ENCODE data around the gene ACAN. TPM values are rescaled to one million over a fixed set of nuclear protein-coding genes. Genes with fewer than 3 reads are reported as not detected.
A peak's percentile ranks its signal among the peaks of the same experiment; 100 is the strongest.

The ACAN gene
- total and polyA plus RNA-seq, 2 donors (not counting 3 experiments of a cell fraction or from before 2014, with no cell fraction given): not detected

DNA sequence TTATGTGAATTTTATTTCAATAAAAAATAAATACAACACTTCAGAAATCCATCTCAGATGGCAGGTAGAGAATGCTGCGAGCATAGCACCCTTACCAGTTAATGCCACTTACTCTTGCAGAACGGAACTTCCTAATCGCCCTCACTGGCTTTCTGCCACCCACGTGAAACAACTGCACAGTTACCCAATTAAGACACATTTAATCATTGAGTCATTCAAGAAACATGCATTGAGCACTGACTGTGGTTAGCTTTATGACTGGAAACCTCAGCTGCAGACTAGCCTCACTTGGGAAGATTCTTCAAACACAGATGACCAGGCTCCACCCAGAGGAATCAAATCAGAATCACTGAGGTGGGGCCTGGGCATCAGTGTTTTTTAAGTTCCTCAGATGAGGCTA is 115.5 kb downstream of the ACAN start:
- no TSS peak for BruUV-seq (replicated peaks)

More for the DNA sequence above, 115.5 kb downstream of the ACAN start:
- FAIRE-seq (no peak), DNase-seq (ENCODE audit: low read depth, low spot score) (peak; percentile 12)
- Histone ChIP-seq H3K9ac (replicated peaks; ENCODE audit: extremely low read depth, insufficient read depth, low read length) (no peak overlapping the region), H3K9me3 (replicated peaks; ENCODE audit: control insufficient read depth, insufficient read depth, low read length) (no peaks in the 10 kb centered on the region), H3K4me3 (replicated peaks in 1 of 3; ENCODE audit: insufficient read depth in 1 of 3, low read depth in 1 of 3, low read length in 3 of 3) (no peak overlapping the region), H2AFZ (ENCODE audit: low read depth, low read length) (no peak overlapping the region), H4K20me1 (replicated peaks; ENCODE audit: control insufficient read depth, extremely low read depth, insufficient read depth, low read length) (no peaks in the 10 kb centered on the region), H3K4me2 (ENCODE audit: insufficient read depth, low read length) (no peak overlapping the region), H3K4me1 (ENCODE audit: control insufficient read depth, extremely low read depth, insufficient read depth, low read length) (no peaks in the 10 kb centered on the region), H3K27me3 (ENCODE audit: control insufficient read depth in 2 of 2, insufficient read depth in 2 of 2, low read length in 2 of 2) (no peaks in the 10 kb centered on the region), H3K9me1 (replicated peaks; ENCODE audit: control insufficient read depth, extremely low read depth, insufficient read depth, low read length) (no peaks in the 10 kb centered on the region), H3K36me3 (ENCODE audit: control insufficient read depth in 2 of 2, extremely low read depth in 1 of 2, insufficient read depth in 2 of 2, low read length in 2 of 2) (no peaks in the 10 kb centered on the region), H3K79me2 (ENCODE audit: control insufficient read depth, insufficient read depth, low read length) (no peaks in the 10 kb centered on the region), H3K27ac (ENCODE audit: insufficient read depth, low read depth, low read length) (no peak overlapping the region)
- intact Hi-C loops (cut with micrococcal nuclease) (no loop called here), dilution Hi-C loops (cut with MboI; ENCODE audit: extremely low pct_ligation_motif_present, low sequenced_read_pairs) (no loop called here)
- TF ChIP-seq, protein P1, sequence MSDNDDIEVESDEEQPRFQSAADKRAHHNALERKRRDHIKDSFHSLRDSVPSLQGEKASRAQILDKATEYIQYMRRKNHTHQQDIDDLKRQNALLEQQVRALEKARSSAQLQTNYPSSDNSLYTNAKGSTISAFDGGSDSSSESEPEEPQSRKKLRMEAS (IDR thresholded peaks at IDR 0.05; ENCODE audit: insufficient read depth, insufficient read length): no peak
- TF ChIP-seq POLR2AphosphoS5 (IDR thresholded peaks at IDR 0.05; ENCODE audit: insufficient read depth, low read depth, low read length) (no peak), FOS (IDR thresholded peaks at IDR 0.05; ENCODE audit: borderline replicate concordance, insufficient read depth, low read length) (no peak), JUN (IDR thresholded peaks at IDR 0.05; ENCODE audit: borderline replicate concordance, insufficient read depth, insufficient read length, low read depth) (no peak), MYC (IDR thresholded peaks at IDR 0.05; ENCODE audit: low read depth, low read length) (no peak), GATA2 (IDR thresholded peaks at IDR 0.05; ENCODE audit: insufficient read depth, insufficient read length, low read depth, low read length) (no peak), POLR2A (IDR thresholded peaks at IDR 0.05; ENCODE audit: low read depth, low read length) (no peak), EZH2 (IDR thresholded peaks at IDR 0.05; ENCODE audit: borderline replicate concordance, low read depth, low read length, severe bottlenecking) (no peak)
- TF ChIP-seq, protein P2, sequence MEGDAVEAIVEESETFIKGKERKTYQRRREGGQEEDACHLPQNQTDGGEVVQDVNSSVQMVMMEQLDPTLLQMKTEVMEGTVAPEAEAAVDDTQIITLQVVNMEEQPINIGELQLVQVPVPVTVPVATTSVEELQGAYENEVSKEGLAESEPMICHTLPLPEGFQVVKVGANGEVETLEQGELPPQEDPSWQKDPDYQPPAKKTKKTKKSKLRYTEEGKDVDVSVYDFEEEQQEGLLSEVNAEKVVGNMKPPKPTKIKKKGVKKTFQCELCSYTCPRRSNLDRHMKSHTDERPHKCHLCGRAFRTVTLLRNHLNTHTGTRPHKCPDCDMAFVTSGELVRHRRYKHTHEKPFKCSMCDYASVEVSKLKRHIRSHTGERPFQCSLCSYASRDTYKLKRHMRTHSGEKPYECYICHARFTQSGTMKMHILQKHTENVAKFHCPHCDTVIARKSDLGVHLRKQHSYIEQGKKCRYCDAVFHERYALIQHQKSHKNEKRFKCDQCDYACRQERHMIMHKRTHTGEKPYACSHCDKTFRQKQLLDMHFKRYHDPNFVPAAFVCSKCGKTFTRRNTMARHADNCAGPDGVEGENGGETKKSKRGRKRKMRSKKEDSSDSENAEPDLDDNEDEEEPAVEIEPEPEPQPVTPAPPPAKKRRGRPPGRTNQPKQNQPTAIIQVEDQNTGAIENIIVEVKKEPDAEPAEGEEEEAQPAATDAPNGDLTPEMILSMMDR (IDR thresholded peaks at IDR 0.05; ENCODE audit: extremely low read depth in 1 of 2, insufficient read depth in 1 of 2, low read depth in 1 of 2, low read length in 2 of 2): no peak
- ChIA-PET CTCF (interaction anchor here (0.7 kb wide), 1 partner anchor 99 kb away, joined by 3 read pairs; no protein-coding TSS in a partner anchor), POLR2A (no interaction called here)
